GM21381 (cell line): Measurements from ENCODE around the gene CLMP.

Source experiments
- ATAC-seq: cut with Tn5 transposase; IDR thresholded peaks from one replicate; pipeline ENCODE4 v1.9.1; 2021; ENCODE audit warnings: mild to moderate bottlenecking, moderate library complexity; ENCODE audit not compliant: unreplicated experiment

The CLMP gene

DNA sequence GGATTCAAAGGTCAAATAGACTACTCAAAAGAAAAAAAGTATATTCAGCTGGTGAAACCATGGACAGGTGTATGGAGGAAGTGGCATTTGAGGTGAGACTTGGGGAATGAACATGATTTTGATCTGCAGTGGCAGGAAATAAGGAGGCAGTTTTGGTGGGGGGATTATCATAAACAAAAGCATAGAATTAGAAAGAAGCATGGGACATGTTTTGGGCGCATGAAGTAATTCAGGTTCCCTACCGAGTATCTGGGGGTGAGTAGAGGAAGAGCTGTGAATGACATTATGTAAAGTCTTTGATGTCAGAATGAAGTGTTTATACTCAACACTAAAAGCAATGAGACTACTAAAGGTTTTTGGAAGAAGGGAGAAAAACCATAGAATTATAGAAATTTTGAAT, 3.1 kb downstream of the CLMP start:
- ATAC-seq = no peak

DNA sequence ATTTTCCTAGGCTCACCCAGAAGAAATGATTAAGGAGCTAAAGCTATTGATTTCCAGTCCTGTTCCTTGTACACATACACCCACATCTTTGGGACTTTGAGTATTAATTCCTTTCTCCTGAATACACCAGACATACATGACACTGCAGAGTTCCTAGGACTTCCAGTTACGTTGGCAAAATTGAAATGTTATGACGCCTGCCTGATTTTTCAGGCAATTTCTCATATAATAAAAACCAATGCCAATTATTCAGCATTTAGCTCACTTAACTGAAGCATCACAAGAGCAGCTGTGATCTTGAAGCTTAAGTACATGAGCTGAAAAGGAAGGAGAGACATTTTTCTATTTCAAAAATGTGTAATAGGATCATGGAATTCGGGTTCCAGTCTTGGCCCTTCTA, 4.5 kb downstream of the CLMP start:
- ATAC-seq = no peak

GRCh38 chr11:123188508-123189165, 6.4 kb downstream of the CLMP start:
- no peak for ATAC-seq

- ATAC-seq = no peak
Measured at GRCh38 chr11:123187665-123188507, 7.2 kb downstream of the CLMP start.

DNA sequence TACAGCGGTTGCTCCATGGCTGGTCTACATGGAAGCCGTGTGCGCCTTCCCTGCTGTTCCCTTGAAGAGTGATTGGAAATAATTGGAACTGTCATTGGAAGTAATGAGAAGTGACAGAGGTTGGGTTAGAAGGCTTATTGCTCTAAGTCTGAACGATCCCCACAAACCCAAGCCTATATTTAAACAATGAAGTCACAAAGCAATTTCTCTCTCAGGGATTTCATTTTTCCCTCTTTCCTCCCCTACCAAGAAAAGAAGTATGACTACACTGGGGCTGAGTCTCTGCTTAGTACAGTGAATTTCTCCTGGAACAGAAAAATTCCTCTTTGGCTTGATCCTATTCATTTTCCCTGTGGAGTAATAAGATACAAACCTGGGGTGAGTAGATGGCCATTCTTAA, 7.8 kb downstream of the CLMP start:
- ATAC-seq = no peak

DNA sequence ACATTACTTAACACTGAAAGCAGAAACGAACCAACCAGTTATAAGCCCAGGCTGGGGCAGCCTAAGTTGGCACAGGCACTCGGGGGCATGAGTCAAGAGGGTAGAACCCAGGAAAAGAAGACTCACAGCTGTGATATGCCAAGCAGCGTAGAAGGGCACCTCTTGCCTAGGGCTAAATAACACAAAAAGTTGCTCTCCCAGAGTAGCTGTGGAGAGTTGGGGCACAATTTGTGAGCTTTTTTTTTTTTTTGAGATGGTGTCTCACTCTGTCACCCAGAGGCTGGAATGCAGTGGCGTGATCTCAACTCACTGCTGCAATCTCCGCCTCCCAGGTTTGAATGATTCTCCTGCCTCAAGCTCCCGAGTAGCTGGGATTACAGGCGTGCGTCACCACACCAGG, 8.8 kb downstream of the CLMP start:
- no peak for ATAC-seq

GRCh38 chr11:123185326-123185725, 9.7 kb downstream of the CLMP start:
- ATAC-seq = no peak

GRCh38 chr11:123184531-123184930, 10.5 kb downstream of the CLMP start:
- ATAC-seq = no peak

GRCh38 chr11:123183391-123184099, 11.5 kb downstream of the CLMP start:
- ATAC-seq = no peak

- no peak for ATAC-seq
Measured at GRCh38 chr11:123181767-123182500, 13.1 kb downstream of the CLMP start.

- no peak for ATAC-seq
Measured at GRCh38 chr11:123181075-123181474, 14.0 kb downstream of the CLMP start.

GRCh38 chr11:123180574-123180973, 14.5 kb downstream of the CLMP start:
- no peak for ATAC-seq

DNA sequence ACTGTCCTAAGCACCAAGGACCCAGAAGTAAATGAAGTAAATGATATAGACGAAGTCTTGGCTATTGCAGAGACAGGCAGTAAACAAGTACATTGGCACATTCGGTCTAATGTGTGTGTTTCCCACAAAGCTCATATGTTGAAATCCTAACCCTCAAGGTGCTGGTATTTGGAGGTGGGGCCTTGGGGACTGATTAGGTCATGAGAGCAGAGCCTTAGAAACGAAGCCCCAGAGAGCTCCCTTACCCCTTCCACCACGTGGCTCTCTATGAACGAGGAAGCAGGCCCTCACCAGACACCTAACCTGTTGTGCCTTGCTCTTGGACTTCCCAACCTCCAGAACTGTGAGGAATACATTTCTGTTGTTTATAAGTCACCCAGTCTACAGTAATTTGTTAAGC, 14.9 kb downstream of the CLMP start:
- no peak for ATAC-seq

GRCh38 chr11:123179586-123179985, 15.5 kb downstream of the CLMP start:
- no peak for ATAC-seq

DNA sequence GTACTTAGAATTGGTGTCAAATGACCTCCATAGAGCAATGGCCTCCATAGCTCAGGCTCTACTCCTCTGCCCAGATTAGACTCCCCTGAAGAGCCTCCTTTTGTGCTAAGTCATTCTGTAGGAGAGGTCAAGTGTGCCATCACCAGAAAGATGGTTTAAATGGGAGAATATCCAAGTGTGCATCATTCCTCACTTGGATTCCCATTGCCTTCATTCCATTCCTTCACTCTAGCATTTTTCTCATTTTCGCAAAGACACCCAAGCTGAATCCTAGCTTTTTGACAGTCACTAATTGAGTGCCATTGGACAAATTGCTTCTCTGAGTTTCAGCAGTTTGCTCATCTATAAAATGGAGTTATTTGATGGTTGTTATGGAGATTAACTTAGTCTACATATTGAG, 16.9 kb downstream of the CLMP start:
- ATAC-seq = no peak

DNA sequence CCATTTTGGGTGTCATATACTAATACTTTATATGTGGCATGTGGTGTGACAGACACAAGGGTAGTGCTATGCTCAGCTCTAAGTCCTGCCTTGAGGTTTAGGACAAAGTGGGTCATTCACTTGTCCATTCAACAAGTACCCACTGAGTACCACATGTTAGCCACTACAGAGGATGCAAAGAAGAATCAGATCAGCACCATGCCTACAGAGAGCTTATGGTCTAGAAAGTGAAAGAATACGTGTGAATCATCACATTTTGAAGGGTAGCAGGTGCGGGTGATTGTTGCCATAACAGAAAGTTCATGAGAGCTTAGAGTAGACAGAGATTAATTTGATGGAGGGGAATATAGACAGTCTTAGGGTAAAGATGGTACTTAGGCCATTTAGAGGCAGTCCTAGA, 18.3 kb downstream of the CLMP start:
- ATAC-seq = no peak

DNA sequence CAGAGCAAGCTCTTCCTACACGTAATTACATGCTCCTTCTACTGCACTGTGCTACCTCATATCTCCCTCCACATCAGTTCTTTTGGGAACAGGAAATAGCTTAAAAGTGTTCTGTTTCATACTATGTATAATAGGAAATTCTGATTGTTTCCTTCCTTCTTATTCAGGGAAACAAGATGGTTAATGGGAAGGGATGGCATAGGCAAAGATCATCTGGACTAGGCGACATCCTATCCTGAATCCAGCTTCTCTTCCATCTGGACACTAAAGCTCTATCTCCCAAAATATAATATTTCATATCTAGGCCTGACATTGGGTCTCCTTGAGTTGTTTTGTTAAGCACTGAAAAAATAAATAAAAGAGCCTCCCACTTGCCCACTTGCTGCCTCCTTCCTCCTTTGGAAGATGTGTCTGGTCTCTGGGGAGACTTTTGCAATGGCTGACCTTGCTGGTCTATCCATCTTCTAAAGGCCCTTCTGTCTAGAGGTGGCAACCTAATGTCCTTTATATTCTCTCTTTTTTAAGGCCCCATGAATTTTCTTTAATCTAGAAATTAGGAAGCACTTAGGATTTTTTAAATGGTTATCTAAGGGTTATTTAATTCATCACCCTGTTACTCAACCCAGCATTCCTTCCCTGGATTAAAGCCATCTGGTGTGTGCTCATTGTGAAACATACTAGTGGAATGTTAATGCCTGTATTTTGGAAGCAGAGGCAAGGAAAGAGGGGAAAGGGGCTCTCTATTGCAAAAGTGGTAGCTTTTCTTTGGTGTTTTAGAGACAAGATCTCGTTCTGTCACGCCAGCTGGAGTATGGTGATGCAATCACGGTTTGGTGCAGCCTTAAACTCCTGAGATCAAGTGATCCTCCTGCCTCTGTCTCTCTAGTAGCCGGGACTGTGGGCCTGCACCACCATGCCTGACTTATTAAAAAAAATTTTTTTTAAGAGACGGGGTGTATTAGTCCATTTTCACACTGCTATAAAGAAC, 20.6 kb downstream of the CLMP start:
- no peak for ATAC-seq

GRCh38 chr11:123173856-123174186, 21.2 kb downstream of the CLMP start:
- ATAC-seq = no peak

GRCh38 chr11:123173040-123173855, 21.8 kb downstream of the CLMP start:
- ATAC-seq = no peak
